Peyer's patch (tissue), 4 donors: ENCODE results near the gene SBF2.

ENCODE experiments used
- POLR2A ChIP-seq, 2 donors: fragments of 450-650 bp; IDR thresholded peaks; one replicate each; pipeline ENCODE4 v1.5.1; 2017; ENCODE audit warnings: antibody characterized with exemption in 2 of 2, mild to moderate bottlenecking in 2 of 2, moderate library complexity in 2 of 2
- TF ChIP-seq, protein P1 (sequence below), 6 experiments: fragments of 450-650 bp in 4 of 6; fragments of 200-600 bp in 2 of 6; sonication (generic) in 1 of 6; IDR thresholded peaks; one replicate each; pipeline ENCODE4 v1.5.1; 2017 to 2019; ENCODE audit warnings: antibody characterized with exemption in 6 of 6, mild to moderate bottlenecking in 3 of 6, moderate library complexity in 1 of 6

DNA sequence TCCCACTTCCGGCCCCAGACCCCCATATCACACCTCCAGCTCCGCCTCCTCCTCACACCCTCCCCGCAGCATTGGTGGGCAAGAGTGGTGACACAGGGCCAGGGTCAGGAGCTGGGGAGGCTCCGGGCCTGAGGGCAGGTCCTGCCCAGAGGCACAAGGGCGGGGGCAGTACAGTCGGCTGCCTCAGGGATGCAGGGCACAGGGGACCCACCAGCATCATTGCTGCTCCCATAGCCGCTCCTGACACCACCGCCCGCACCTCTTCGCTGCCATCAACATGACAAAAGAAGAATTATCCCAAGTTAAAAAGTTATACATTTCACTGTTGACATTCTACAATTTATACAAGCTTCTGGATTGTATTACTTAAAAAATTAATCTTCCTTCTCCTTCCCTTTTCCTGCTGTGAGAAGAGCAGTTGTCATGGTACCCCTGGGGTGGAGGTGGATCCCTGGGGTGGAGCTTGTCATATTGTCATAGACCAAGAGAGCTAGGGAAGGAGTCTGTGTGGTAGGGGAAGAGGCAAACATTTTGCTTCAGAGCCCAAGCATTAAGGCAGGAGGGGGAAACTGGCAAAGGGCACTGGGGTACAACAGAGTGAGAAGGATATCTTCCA lies 4.1 kb downstream of the SBF2 start:
- TF ChIP-seq, protein P1, sequence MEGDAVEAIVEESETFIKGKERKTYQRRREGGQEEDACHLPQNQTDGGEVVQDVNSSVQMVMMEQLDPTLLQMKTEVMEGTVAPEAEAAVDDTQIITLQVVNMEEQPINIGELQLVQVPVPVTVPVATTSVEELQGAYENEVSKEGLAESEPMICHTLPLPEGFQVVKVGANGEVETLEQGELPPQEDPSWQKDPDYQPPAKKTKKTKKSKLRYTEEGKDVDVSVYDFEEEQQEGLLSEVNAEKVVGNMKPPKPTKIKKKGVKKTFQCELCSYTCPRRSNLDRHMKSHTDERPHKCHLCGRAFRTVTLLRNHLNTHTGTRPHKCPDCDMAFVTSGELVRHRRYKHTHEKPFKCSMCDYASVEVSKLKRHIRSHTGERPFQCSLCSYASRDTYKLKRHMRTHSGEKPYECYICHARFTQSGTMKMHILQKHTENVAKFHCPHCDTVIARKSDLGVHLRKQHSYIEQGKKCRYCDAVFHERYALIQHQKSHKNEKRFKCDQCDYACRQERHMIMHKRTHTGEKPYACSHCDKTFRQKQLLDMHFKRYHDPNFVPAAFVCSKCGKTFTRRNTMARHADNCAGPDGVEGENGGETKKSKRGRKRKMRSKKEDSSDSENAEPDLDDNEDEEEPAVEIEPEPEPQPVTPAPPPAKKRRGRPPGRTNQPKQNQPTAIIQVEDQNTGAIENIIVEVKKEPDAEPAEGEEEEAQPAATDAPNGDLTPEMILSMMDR (IDR thresholded peaks at IDR 0.05), result no peak
- no peak for TF ChIP-seq POLR2A (IDR thresholded peaks at IDR 0.05)
